ENCODE measurements around the gene ULK4. TPM values are rescaled to one million over a fixed set of nuclear protein-coding genes. Genes with fewer than 3 reads are reported as not detected.

ULK4 gene
- total RNA-seq, 1 donor from 2014 or later, result 9.1 TPM

DNA sequence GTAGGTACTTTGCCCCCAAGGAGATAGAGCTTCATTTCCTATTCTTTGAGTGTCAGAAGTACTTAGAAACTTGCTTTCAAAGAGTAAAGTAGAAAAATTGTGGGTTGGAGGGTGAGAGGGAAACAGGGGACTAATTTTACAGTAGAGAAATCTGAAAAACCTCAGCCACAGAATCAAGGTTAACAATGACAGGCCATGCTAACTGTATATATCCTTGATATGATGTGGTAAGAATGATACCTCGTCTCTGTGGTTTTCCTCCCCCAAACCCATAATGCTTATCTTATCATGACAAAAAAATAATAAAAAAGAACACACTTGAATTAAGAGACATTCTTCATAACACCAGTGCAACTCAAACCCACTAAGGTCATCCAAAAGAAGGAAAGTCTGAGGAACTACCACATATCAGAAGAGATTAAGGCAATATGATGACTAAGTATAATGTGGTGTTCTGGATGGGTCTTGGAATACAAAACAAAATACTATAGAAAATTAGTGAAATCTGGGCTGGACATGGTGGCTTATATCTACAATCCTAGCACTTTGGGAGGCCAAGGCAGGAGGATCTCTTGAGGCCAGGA, 360.4 kb downstream of the ULK4 start:
- H3K36me3 Mint-ChIP-seq (ENCODE audit: unreplicated experiment), result no peaks in the 10 kb centered on the region
- DNase-seq (ENCODE audit: extremely low spot score, unreplicated experiment), result no peak
- no peak overlapping the region for H3K4me3 Mint-ChIP-seq (ENCODE audit: unreplicated experiment)
- H3K9me3 Mint-ChIP-seq (ENCODE audit: unreplicated experiment), result no peaks in the 10 kb centered on the region
- TF ChIP-seq, protein P1, sequence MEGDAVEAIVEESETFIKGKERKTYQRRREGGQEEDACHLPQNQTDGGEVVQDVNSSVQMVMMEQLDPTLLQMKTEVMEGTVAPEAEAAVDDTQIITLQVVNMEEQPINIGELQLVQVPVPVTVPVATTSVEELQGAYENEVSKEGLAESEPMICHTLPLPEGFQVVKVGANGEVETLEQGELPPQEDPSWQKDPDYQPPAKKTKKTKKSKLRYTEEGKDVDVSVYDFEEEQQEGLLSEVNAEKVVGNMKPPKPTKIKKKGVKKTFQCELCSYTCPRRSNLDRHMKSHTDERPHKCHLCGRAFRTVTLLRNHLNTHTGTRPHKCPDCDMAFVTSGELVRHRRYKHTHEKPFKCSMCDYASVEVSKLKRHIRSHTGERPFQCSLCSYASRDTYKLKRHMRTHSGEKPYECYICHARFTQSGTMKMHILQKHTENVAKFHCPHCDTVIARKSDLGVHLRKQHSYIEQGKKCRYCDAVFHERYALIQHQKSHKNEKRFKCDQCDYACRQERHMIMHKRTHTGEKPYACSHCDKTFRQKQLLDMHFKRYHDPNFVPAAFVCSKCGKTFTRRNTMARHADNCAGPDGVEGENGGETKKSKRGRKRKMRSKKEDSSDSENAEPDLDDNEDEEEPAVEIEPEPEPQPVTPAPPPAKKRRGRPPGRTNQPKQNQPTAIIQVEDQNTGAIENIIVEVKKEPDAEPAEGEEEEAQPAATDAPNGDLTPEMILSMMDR (IDR thresholded peaks at IDR 0.05), result no peak
- H3K27ac Mint-ChIP-seq (ENCODE audit: unreplicated experiment), result no peak overlapping the region
- no peaks in the 10 kb centered on the region for H3K27me3 Mint-ChIP-seq (ENCODE audit: unreplicated experiment)
- no peaks in the 10 kb centered on the region for H3K4me1 Mint-ChIP-seq (ENCODE audit: unreplicated experiment)

DNA sequence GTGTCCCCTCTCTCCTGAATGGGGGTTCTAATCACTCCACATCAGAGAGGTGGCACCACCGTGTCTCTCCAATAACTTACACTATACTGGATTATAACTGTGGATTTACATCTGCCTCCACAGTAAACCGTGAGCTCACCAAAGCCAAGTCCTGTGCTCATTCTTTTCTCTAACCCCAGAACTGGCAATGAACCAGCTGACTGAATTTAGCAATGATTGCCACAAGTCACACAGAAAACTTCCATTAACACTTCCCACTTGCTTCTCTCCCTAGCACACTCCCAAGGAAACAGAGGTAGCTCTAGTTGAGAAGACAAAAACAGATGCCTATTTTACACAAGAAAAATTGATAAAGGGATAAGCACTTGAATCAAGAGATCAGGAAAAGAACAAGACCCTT, 361.3 kb downstream of the ULK4 start:
- no peaks in the 10 kb centered on the region for H3K4me1 Mint-ChIP-seq (ENCODE audit: unreplicated experiment)
- no peak for DNase-seq (ENCODE audit: extremely low spot score, unreplicated experiment)
- TF ChIP-seq, protein P1 (IDR thresholded peaks at IDR 0.05), result no peak
- no peaks in the 10 kb centered on the region for H3K27me3 Mint-ChIP-seq (ENCODE audit: unreplicated experiment)
- no peak overlapping the region for H3K4me3 Mint-ChIP-seq (ENCODE audit: unreplicated experiment)
- no peak overlapping the region for H3K27ac Mint-ChIP-seq (ENCODE audit: unreplicated experiment)
- H3K36me3 Mint-ChIP-seq (ENCODE audit: unreplicated experiment), result no peaks in the 10 kb centered on the region
- H3K9me3 Mint-ChIP-seq (ENCODE audit: unreplicated experiment), result no peaks in the 10 kb centered on the region

DNA sequence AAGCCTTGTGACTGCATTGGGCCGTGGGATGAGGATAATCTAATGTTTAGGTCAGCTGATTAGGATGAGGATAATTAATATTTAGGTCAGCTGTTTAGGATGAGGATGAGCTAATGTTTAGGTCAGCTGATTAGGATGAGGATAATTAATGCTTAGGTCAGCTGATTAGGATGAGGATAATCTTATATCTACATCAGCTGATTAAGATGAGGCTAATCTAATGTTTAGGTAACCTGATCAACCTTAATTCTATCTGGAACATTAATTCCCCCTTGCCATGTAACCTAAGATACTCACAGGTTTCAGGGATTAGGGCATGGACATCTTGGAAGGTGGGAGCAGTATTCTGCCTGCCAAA, 362.8 kb downstream of the ULK4 start:
- no peak for DNase-seq (ENCODE audit: extremely low spot score, unreplicated experiment)
- TF ChIP-seq, protein P1 (IDR thresholded peaks at IDR 0.05), result no peak
- H3K36me3 Mint-ChIP-seq (ENCODE audit: unreplicated experiment), result no peaks in the 10 kb centered on the region

GRCh38 chr3:41598402-41599126, 363.3 kb downstream of the ULK4 start:
- no peaks in the 10 kb centered on the region for H3K9me3 Mint-ChIP-seq (ENCODE audit: unreplicated experiment)
- TF ChIP-seq, protein P1 (IDR thresholded peaks at IDR 0.05), result no peak
- no peak overlapping the region for H3K4me3 Mint-ChIP-seq (ENCODE audit: unreplicated experiment)
- no peaks in the 10 kb centered on the region for H3K27me3 Mint-ChIP-seq (ENCODE audit: unreplicated experiment)
- no peaks in the 10 kb centered on the region for H3K36me3 Mint-ChIP-seq (ENCODE audit: unreplicated experiment)
- no peak overlapping the region for H3K27ac Mint-ChIP-seq (ENCODE audit: unreplicated experiment)
- DNase-seq (ENCODE audit: extremely low spot score, unreplicated experiment), result no peak
- H3K4me1 Mint-ChIP-seq (ENCODE audit: unreplicated experiment), result no peaks in the 10 kb centered on the region

More for the DNA sequence above, 362.8 kb downstream of the ULK4 start:
- no peaks in the 10 kb centered on the region for H3K4me1 Mint-ChIP-seq (ENCODE audit: unreplicated experiment)
- H3K9me3 Mint-ChIP-seq (ENCODE audit: unreplicated experiment), result no peaks in the 10 kb centered on the region
- no peak overlapping the region for H3K27ac Mint-ChIP-seq (ENCODE audit: unreplicated experiment)
- no peaks in the 10 kb centered on the region for H3K27me3 Mint-ChIP-seq (ENCODE audit: unreplicated experiment)
- no peak overlapping the region for H3K4me3 Mint-ChIP-seq (ENCODE audit: unreplicated experiment)

DNA sequence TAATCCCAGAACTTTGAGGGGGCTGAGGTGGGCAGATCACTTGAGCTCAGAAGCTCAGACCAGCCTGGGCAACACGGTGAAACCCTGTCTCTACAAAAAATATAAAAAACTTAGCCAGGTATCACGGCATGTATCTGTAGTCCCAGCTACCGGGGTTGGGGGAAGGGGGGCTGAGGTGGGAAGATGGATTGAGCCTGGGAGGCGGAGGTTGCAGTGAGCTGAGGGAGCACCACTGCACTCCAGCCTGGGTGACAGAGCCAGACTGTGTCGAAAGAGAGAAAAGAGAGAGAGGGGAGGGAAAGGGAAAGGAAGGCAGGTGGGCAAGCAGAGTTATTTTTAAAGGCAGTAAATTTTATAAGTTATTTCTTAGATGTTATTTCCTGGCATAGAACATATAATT, 368.1 kb downstream of the ULK4 start:
- Mint-ChIP-seq H3K9me3 (ENCODE audit: unreplicated experiment) (no peaks in the 10 kb centered on the region), H3K27ac (ENCODE audit: unreplicated experiment) (no peak overlapping the region), H3K4me3 (ENCODE audit: unreplicated experiment) (no peak overlapping the region), H3K4me1 (ENCODE audit: unreplicated experiment) (peaks cover 11% of the 10 kb centered on the region), H3K27me3 (ENCODE audit: unreplicated experiment) (no peaks in the 10 kb centered on the region), H3K36me3 (ENCODE audit: unreplicated experiment) (no peaks in the 10 kb centered on the region)
- DNase-seq (ENCODE audit: extremely low spot score, unreplicated experiment), result no peak
- TF ChIP-seq, protein P1 (IDR thresholded peaks at IDR 0.05), result no peak

Data from osteocyte (in vitro differentiated cells).